ENCODE results near the gene NEMP1. TPM values are rescaled to one million over a fixed set of nuclear protein-coding genes. Genes with fewer than 3 reads are reported as not detected.

NEMP1 gene
- total and polyA plus RNA-seq, 2 of the 13 experiments (the other 11 are each of a cell fraction or from before 2014, with no cell fraction given) = 11.4 to 12.9 TPM

GRCh38 chr12:57088354-57089270 lies 10.0 kb upstream of the NEMP1 start, which contains the start of gene NAB2 (continued):
- TF ChIP-seq MLX (CRISPR knock-in tag; IDR thresholded peaks at IDR 0.05) (peak; percentile 71; the same call in 1 of the 2 replicates), ZBTB4 (CRISPR knock-in tag; IDR thresholded peaks at IDR 0.05; ENCODE audit: borderline replicate concordance) (no peak), RBM22 (optimal IDR thresholded peaks at IDR 0.05; ENCODE audit: low read length) (no peak), HMG20B (CRISPR knock-in tag; conservative IDR thresholded peaks at IDR 0.05) (peak; percentile 71), POGK (CRISPR knock-in tag; conservative IDR thresholded peaks at IDR 0.05) (no peak), ZNF709 (CRISPR knock-in tag; IDR thresholded peaks at IDR 0.05) (no peak), ZNF362 (CRISPR knock-in tag; IDR thresholded peaks at IDR 0.05; ENCODE audit: borderline replicate concordance) (no peak), E2F2 (CRISPR knock-in tag; IDR thresholded peaks at IDR 0.05; ENCODE audit: borderline replicate concordance) (peak; percentile 73; the same call in 1 of the 2 replicates), ZNF839 (CRISPR knock-in tag; IDR thresholded peaks at IDR 0.05; ENCODE audit: borderline replicate concordance) (no peak; the same call in 1 of the 2 replicates), NBN (conservative IDR thresholded peaks at IDR 0.05) (no peak), POGZ (CRISPR knock-in tag; IDR thresholded peaks at IDR 0.05) (peak; percentile 10; the same call in 1 of the 2 replicates), BORCS8-MEF2B (CRISPR knock-in tag; IDR thresholded peaks at IDR 0.05) (peak; percentile 72; the same call in 1 of the 2 replicates), PATZ1 (CRISPR knock-in tag; IDR thresholded peaks at IDR 0.05) (peak; percentile 90), THAP11 (CRISPR knock-in tag; IDR thresholded peaks at IDR 0.05) (peak; percentile 64), ZNF572 (CRISPR knock-in tag; IDR thresholded peaks at IDR 0.05) (no peak)

Data from HepG2 (cell line).